ENCODE data around the gene UNC13A. TPM values are rescaled to one million over a fixed set of nuclear protein-coding genes. Genes with fewer than 3 reads are reported as not detected.

The UNC13A gene
- total RNA-seq, 1 experiment from 2014 or later = 29.0 TPM

DNA sequence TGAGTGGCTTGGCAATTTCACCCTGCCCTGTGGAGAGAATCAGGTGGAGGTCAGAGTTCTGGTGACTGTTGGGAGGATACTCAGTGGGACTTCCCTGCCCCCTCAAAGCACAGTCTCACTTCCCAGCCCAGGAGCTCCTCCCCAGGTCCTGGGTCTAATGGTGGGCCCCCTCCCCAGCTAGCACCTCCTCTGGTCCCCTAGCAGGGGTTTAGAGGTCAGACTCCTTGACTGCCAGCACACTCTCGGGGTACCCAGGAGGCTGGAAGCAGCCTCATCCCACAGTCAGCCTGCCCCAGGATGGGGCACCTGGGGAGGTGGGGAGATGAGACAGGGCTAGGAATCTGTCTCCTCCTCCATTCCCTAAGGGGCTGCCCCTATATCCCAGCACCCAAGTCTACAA is 67.5 kb downstream of the UNC13A start:
- H3K4me1 ChIP-seq (ENCODE audit: control insufficient read depth in 1 of 2, insufficient read depth in 2 of 2, low read length in 2 of 2) = peaks cover 0 to 16% of the 10 kb centered on the region in 2 experiments; a peak in 2 of 4 replicates
- RAD21 ChIA-PET (ENCODE audit: low non-redundant PET in 1 of 2, low total read pairs in 2 of 2, uncharacterized antibody in 2 of 2, unreplicated experiment in 2 of 2) = no interaction called here
- H3K9me2 ChIP-seq (ENCODE audit: insufficient read depth) = no peaks in the 10 kb centered on the region
- ATAC-seq (no peak), DNase-seq (ENCODE audit: low read depth, low spot score) (no peak)
- H3K79me2 ChIP-seq (ENCODE audit: insufficient read depth, low read length) = no peaks in the 10 kb centered on the region
- no peaks in the 10 kb centered on the region for H4K20me1 ChIP-seq (ENCODE audit: insufficient read depth)
- intact Hi-C loops (cut with micrococcal nuclease) = no loop called here
- no peak overlapping the region for H2AFZ ChIP-seq (ENCODE audit: low read depth, low read length, poor library complexity, severe bottlenecking)
- H3K4me2 ChIP-seq (ENCODE audit: low read length) = no peak overlapping the region
- no peak for TF ChIP-seq JUND (IDR thresholded peaks at IDR 0.05)
- no peak for TF ChIP-seq CBX3 (IDR thresholded peaks at IDR 0.05; ENCODE audit: low read depth)
- TF ChIP-seq, protein P1, sequence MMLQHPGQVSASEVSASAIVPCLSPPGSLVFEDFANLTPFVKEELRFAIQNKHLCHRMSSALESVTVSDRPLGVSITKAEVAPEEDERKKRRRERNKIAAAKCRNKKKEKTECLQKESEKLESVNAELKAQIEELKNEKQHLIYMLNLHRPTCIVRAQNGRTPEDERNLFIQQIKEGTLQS (IDR thresholded peaks at IDR 0.05) = no peak
- TF ChIP-seq TCF7L2 (IDR thresholded peaks at IDR 0.05; ENCODE audit: borderline replicate concordance, extremely low read depth, insufficient read depth, insufficient read length) = no peak
- TF ChIP-seq EZH2 (IDR thresholded peaks at IDR 0.05) = no peak
- CTCF ChIA-PET = interaction anchor here (1.8 kb wide), 1 partner anchor 15 kb away, joined by 6 read pairs; no protein-coding TSS in a partner anchor
- no peaks in the 10 kb centered on the region for H3K27me3 ChIP-seq (ENCODE audit: insufficient read depth, low read length)
- H3K36me3 ChIP-seq (ENCODE audit: control insufficient read depth in 1 of 2, insufficient read depth in 2 of 2, low read length in 2 of 2) = peaks cover 2 to 9% of the 10 kb centered on the region in 2 experiments; a peak in 1 of 4 replicates
- POLR2A ChIA-PET = no interaction called here
- no peak overlapping the region for H3K27ac ChIP-seq (ENCODE audit: low read depth, low read length)
- BruUV-seq (replicated peaks) = no TSS peak
- no peak overlapping the region for H3K4me3 ChIP-seq (replicated peaks in 1 of 2; ENCODE audit: low read depth in 1 of 2, low read length in 2 of 2)
- H3K9ac ChIP-seq (ENCODE audit: low read length) = no peak overlapping the region
- H3K9me3 ChIP-seq (ENCODE audit: control insufficient read depth in 1 of 2, insufficient read depth in 1 of 2, low read depth in 1 of 2, low read length in 2 of 2) = no peaks in the 10 kb centered on the region; a peak in 1 of 4 replicates

DNA sequence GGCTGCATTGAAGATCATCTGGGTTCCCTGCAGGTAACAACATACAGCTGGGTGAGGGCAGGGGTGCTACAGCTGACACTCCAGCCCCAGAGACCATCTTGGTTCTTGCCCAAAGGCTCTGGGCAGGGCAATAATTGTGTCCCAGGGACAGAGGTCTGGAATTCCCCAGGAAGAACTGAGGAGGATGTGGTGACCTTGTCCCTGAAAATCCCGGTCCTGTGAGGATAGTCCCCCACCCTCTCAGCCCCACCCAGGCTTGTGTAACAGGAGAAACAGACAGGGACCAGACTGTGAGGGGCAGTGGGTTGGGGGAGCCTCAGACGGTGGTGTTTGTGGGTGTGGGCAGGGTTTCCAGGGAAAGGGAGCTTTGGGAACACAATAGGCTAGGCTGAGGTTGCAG is 69.2 kb downstream of the UNC13A start:
- BruUV-seq (replicated peaks) = no TSS peak
- ChIA-PET POLR2A (interaction anchor here (0.7 kb wide), 1 partner anchor 42 kb away, joined by 3 read pairs; no protein-coding TSS in a partner anchor), CTCF (interaction anchor here (0.7 kb wide), 1 partner anchor 15 kb away, joined by 3 read pairs; no protein-coding TSS in a partner anchor), RAD21 (ENCODE audit: low non-redundant PET in 1 of 2, low total read pairs in 2 of 2, uncharacterized antibody in 2 of 2, unreplicated experiment in 2 of 2) (no interaction called here)
- no peak overlapping the region for H3K4me3 ChIP-seq (replicated peaks in 1 of 2; ENCODE audit: low read depth in 1 of 2, low read length in 2 of 2)
- intact Hi-C loops (cut with micrococcal nuclease) = no loop called here
- no peaks in the 10 kb centered on the region for H3K27me3 ChIP-seq (ENCODE audit: insufficient read depth, low read length)
- DNase-seq (ENCODE audit: low read depth, low spot score) (no peak), ATAC-seq (no peak)
- H3K9me3 ChIP-seq (ENCODE audit: control insufficient read depth in 1 of 2, insufficient read depth in 1 of 2, low read depth in 1 of 2, low read length in 2 of 2) = no peaks in the 10 kb centered on the region; a peak in 1 of 4 replicates
- peaks cover 0 to 4% of the 10 kb centered on the region in 2 experiments; a peak in 1 of 4 replicates for H3K36me3 ChIP-seq (ENCODE audit: control insufficient read depth in 1 of 2, insufficient read depth in 2 of 2, low read length in 2 of 2)
- H3K9me2 ChIP-seq (ENCODE audit: insufficient read depth) = no peaks in the 10 kb centered on the region
- H3K4me1 ChIP-seq (ENCODE audit: control insufficient read depth in 1 of 2, insufficient read depth in 2 of 2, low read length in 2 of 2) = peaks cover 0 to 16% of the 10 kb centered on the region in 2 experiments; a peak in 2 of 4 replicates
- TF ChIP-seq EZH2 (IDR thresholded peaks at IDR 0.05) (no peak), FOSL1 (IDR thresholded peaks at IDR 0.05; ENCODE audit: low read depth) (no peak)
- TF ChIP-seq, protein P2, sequence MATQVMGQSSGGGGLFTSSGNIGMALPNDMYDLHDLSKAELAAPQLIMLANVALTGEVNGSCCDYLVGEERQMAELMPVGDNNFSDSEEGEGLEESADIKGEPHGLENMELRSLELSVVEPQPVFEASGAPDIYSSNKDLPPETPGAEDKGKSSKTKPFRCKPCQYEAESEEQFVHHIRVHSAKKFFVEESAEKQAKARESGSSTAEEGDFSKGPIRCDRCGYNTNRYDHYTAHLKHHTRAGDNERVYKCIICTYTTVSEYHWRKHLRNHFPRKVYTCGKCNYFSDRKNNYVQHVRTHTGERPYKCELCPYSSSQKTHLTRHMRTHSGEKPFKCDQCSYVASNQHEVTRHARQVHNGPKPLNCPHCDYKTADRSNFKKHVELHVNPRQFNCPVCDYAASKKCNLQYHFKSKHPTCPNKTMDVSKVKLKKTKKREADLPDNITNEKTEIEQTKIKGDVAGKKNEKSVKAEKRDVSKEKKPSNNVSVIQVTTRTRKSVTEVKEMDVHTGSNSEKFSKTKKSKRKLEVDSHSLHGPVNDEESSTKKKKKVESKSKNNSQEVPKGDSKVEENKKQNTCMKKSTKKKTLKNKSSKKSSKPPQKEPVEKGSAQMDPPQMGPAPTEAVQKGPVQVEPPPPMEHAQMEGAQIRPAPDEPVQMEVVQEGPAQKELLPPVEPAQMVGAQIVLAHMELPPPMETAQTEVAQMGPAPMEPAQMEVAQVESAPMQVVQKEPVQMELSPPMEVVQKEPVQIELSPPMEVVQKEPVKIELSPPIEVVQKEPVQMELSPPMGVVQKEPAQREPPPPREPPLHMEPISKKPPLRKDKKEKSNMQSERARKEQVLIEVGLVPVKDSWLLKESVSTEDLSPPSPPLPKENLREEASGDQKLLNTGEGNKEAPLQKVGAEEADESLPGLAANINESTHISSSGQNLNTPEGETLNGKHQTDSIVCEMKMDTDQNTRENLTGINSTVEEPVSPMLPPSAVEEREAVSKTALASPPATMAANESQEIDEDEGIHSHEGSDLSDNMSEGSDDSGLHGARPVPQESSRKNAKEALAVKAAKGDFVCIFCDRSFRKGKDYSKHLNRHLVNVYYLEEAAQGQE (IDR thresholded peaks at IDR 0.05; ENCODE audit: low read depth) = no peak
- TF ChIP-seq, protein P3, sequence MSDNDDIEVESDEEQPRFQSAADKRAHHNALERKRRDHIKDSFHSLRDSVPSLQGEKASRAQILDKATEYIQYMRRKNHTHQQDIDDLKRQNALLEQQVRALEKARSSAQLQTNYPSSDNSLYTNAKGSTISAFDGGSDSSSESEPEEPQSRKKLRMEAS (IDR thresholded peaks at IDR 0.05) = no peak
- TF ChIP-seq, protein P1 (IDR thresholded peaks at IDR 0.05) = no peak
- H2AFZ ChIP-seq (ENCODE audit: low read depth, low read length, poor library complexity, severe bottlenecking) = no peak overlapping the region
- no peak overlapping the region for H3K27ac ChIP-seq (ENCODE audit: low read depth, low read length)
- H3K79me2 ChIP-seq (ENCODE audit: insufficient read depth, low read length) = no peaks in the 10 kb centered on the region
- no peaks in the 10 kb centered on the region for H4K20me1 ChIP-seq (ENCODE audit: insufficient read depth)
- H3K4me2 ChIP-seq (ENCODE audit: low read length) = no peak overlapping the region
- no peak overlapping the region for H3K9ac ChIP-seq (ENCODE audit: low read length)

Data from HCT116 (cell line).